AG04449 (cell line): ENCODE data around the gene SVEP1.
"Not testable (repeated sequence)": the region's sequence is repeated elsewhere in the genome, so short reads cannot be mapped to it uniquely, and the experiment has no call there.

ENCODE experiments used
- CTCF ChIA-PET: fragments of 350-600 bp; formaldehyde crosslinking; extraction: SDS; loops from one replicate; lab custom pipeline; 2021; ENCODE audit warnings: antibody characterized with exemption; lab: Yijun Ruan, JAX
- POLR2A ChIA-PET: fragments of 400-600, 350-600 bp; formaldehyde crosslinking; extraction: SDS; loops from one replicate; lab custom pipeline; 2020; ENCODE audit warnings: antibody characterized with exemption, inconsistent platforms; lab: Yijun Ruan, JAX
- DNase-seq: peaks from one replicate; pipeline ENCODE4 v3.0.0-alpha.2; 2010; ENCODE audit warnings: low read depth, low spot score
- H3K4me3 ChIP-seq: 2 replicates; pipeline ENCODE4 v1.5.1; 2011; ENCODE audit warnings: low read depth, mild to moderate bottlenecking, control low read depth, low read length
- TF ChIP-seq, protein P1 (sequence below): IDR thresholded peaks from one replicate; pipeline ENCODE4 v1.5.1; 2011; ENCODE audit warnings: mild to moderate bottlenecking, moderate library complexity, low read length, control low read depth, inconsistent platforms; ENCODE audit not compliant: insufficient read depth; ENCODE audit errors: missing control alignments

The SVEP1 gene

DNA sequence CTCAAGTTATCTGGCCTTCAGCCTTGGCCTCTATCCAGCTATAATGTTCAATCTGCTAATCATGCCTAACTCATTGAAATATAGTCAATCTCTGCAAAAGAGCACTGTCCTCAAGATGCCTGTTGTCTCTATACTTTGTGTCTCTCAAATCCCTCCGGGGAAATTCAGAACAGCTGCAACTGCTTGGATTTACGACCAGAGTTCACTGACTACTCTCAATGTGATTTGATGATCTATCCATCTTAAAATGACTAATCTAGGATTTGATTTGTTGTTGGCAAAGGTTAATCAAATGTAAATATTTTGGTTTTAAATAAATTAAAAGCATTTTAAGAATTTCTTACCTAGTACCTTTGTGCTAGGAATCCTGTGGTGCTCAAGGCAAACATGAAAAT lies 40.9 kb downstream of the SVEP1 start:
- DNase-seq, result no peak
- ChIA-PET CTCF (interaction anchor here (0.6 to 0.8 kb wide), 2 partner anchors 14 to 212 kb away, joined by 3 to 4 read pairs; no protein-coding TSS in a partner anchor), POLR2A (interaction anchor here (1.2 kb wide), 1 partner anchor 17 kb away, joined by 4 read pairs; no protein-coding TSS in a partner anchor)
- no peak overlapping the region for H3K4me3 ChIP-seq
- TF ChIP-seq, protein P1, sequence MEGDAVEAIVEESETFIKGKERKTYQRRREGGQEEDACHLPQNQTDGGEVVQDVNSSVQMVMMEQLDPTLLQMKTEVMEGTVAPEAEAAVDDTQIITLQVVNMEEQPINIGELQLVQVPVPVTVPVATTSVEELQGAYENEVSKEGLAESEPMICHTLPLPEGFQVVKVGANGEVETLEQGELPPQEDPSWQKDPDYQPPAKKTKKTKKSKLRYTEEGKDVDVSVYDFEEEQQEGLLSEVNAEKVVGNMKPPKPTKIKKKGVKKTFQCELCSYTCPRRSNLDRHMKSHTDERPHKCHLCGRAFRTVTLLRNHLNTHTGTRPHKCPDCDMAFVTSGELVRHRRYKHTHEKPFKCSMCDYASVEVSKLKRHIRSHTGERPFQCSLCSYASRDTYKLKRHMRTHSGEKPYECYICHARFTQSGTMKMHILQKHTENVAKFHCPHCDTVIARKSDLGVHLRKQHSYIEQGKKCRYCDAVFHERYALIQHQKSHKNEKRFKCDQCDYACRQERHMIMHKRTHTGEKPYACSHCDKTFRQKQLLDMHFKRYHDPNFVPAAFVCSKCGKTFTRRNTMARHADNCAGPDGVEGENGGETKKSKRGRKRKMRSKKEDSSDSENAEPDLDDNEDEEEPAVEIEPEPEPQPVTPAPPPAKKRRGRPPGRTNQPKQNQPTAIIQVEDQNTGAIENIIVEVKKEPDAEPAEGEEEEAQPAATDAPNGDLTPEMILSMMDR, result no peak

- DNase-seq, result peak; percentile 59
- H3K4me3 ChIP-seq, result no peak overlapping the region
- ChIA-PET POLR2A (interaction anchor here (1.2 kb wide), 1 partner anchor 17 kb away, joined by 4 read pairs; no protein-coding TSS in a partner anchor), CTCF (interaction anchor here (0.6 to 0.8 kb wide), 2 partner anchors 15 to 211 kb away, joined by 3 to 4 read pairs; no protein-coding TSS in a partner anchor)
- TF ChIP-seq, protein P1, result no peak
Measured at GRCh38 chr9:110537841-110538646, 41.5 kb downstream of the SVEP1 start.

- POLR2A ChIA-PET, result no interaction called here
- DNase-seq, result peak; percentile 42
- H3K4me3 ChIP-seq, result no peak overlapping the region
- CTCF ChIA-PET, result no interaction called here
- TF ChIP-seq, protein P1, result no peak
Measured at GRCh38 chr9:110536822-110537221, 42.7 kb downstream of the SVEP1 start.

DNA sequence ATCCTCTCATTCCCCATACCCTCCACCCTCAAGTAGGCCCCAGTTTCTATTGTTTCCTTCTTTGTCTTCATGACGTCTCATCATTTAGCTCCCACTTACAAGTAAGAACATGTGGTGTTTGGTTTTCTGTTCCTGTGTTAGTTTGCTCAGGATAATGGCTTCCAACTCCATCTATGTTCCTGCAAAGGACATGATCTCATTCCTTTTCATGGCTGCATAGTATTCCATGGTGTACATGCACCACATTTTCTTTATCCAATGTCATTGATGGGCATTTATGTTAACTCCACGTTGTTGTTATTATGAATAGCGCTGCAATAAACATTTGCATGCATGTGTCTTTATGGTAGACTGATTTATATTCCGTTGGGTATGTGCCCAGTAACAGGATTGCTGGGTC lies 45.4 kb downstream of the SVEP1 start:
- POLR2A ChIA-PET, DNase-seq, H3K4me3 ChIP-seq, CTCF ChIA-PET: not testable (repeated sequence)

- POLR2A ChIA-PET, result no interaction called here
- CTCF ChIA-PET, result interaction anchor here (0.7 kb wide), 1 partner anchor 7 kb away, joined by 3 read pairs; no protein-coding TSS in a partner anchor
Measured at GRCh38 chr9:110532908-110533665, 46.5 kb downstream of the SVEP1 start.

DNA sequence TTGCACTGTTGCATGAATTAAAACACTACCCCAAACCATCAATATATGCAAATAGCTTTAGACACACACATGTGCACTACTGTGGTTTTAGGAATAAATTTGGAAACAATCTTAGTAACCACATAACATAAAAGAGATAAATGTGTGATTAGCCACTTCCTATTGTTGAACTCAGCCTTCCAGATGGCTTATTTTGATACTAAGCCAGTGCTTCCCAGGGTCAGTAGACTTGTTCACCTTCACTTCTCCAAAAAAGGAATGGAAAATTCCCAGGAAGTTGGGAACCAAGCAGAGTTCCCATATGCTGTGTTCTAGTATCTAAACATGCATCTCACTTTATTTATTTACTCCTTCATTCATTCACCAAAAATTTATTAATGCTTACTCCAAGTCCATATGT lies 47.8 kb downstream of the SVEP1 start:
- ChIA-PET POLR2A (no interaction called here), CTCF (no interaction called here)
- TF ChIP-seq, protein P1, result no peak
- no peak for DNase-seq
- H3K4me3 ChIP-seq, result no peak overlapping the region

More at GRCh38 chr9:110532908-110533665, 46.5 kb downstream of the SVEP1 start:
- TF ChIP-seq, protein P1, result no peak
- H3K4me3 ChIP-seq, result no peak overlapping the region
- no peak for DNase-seq

DNA sequence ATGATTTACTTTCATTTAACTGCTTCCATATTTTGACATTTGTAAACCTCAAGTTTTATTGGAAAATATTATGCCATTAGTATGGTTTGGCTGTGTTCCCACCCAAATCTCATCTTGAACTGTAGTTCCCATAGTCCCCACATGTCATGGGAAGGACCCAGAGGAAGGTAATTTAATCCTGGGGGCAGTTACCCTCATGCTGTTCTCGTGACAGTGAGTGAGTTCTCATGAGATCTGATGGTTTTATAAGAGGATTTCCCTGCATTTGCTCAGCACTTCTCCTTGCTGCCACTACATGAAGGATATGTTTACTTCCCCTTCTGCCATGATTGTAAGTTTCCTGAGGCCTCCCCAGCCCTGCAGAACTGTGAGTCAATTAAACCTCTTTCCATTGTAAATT lies 48.3 kb downstream of the SVEP1 start:
- POLR2A ChIA-PET, CTCF ChIA-PET: not testable (repeated sequence)

More for the DNA sequence above, 48.3 kb downstream of the SVEP1 start:
- not testable (repeated sequence) for H3K4me3 ChIP-seq, DNase-seq
